Activated CD8-positive, alpha-beta memory T cell treated with anti-CD3 and anti-CD28 coated beads for 48 hours (primary cell): ENCODE data around the gene SPSB3.

Source experiments
- DNase-seq, 3 experiments: peaks; one replicate each; pipeline ENCODE4 v3.0.0-alpha.2; 2020; ENCODE audit warnings: low read depth in 2 of 3, low spot score in 2 of 3

SPSB3 gene

GRCh38 chr16:1775846-1776671, 6.3 kb downstream of the SPSB3 start:
- DNase-seq, result no peak

DNA sequence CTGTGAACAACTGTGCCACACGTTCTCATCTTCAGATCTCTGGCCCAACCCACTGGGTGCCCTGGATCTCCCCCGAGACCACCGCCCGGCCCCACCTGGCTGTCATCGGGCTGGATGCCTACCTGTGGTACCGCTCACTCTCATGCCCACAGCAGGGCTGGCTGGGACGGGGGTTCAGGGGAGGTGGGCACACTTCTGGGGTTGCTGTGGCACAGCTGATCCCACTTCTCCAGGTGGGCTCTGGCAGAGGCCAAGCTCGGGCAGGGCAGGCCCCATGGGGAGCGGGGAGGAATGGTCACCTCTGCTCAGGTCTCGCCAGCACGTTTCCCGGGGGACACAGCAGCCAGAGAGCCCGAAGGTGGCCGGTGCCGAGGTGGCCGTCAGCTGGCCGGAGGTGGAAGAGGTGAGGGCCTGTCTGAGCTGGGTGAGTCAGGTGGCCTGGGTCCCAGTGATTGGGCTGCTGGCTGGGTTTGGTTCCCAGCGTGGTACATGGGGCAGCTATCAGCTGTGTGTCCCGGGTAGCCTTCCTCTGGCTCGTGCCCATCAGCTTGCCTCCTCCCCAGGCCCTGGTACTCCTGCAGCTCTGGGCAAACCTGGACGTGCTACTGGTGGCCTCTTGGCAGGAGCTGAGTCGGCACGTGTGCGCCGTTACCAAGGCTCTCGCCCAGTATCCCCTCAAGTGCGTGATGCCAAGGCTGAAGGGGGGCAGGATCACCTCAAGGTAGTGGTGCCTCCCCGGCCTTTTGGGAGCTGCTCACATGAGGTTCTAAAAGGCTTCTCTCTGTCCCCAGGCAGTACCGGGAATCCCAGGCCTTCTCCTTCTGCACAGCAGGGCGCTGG, 7.1 kb downstream of the SPSB3 start:
- DNase-seq, result no peak

DNA sequence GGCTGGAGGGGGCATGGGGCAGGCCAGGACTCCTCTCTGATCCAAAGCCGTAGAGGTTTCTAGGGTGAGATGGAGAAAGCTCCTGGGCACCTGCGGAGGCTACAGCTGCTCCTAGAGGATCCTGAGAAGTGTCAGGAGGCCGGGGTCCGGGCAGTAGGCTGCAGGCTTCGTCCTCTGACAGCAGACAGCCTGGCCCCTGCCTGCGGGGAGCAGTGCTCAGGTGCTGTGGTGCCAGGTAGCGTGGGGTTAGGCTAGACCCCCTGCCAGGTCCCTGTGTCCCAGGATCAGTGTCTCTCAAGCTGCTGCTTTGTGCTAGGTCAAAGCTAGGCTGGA, 8.0 kb downstream of the SPSB3 start:
- DNase-seq, result no peak

DNA sequence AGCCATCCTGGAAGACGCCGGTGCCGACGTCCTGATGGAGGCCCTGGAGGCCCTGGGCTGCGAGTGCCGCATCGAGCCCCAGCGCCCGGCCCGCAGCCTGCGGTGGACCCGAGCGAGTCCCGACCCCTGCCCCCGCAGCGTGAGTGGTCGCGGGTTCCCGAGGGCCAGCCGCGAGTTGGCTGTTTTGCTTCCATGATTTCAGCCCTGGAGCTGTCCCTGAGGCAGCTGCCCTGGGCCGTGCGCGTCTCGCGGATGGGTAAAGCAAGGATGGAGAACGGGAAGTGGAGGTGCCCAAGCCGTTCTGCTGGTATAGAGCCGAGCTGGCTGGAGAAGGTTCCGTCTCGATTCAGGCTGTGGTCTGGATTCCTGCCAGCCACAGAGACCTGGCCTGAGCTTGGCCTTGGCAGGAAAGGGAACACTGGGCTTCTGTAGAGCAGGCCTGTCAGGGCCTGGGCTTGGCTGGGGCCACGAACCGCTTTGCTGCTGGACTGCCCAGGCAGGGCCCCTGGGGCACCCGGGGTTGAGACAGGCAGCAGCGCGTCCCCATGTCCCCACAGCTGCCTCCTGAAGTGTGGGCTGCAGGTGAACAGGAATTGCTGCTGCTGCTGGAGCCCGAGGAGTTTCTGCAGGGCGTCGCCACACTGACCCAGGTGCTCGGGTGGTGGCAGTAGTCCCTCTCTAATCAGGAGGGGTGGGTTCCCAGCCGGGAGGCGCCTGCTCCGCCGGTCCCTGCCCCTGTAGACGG, 8.5 kb downstream of the SPSB3 start:
- DNase-seq, result no peak

DNA sequence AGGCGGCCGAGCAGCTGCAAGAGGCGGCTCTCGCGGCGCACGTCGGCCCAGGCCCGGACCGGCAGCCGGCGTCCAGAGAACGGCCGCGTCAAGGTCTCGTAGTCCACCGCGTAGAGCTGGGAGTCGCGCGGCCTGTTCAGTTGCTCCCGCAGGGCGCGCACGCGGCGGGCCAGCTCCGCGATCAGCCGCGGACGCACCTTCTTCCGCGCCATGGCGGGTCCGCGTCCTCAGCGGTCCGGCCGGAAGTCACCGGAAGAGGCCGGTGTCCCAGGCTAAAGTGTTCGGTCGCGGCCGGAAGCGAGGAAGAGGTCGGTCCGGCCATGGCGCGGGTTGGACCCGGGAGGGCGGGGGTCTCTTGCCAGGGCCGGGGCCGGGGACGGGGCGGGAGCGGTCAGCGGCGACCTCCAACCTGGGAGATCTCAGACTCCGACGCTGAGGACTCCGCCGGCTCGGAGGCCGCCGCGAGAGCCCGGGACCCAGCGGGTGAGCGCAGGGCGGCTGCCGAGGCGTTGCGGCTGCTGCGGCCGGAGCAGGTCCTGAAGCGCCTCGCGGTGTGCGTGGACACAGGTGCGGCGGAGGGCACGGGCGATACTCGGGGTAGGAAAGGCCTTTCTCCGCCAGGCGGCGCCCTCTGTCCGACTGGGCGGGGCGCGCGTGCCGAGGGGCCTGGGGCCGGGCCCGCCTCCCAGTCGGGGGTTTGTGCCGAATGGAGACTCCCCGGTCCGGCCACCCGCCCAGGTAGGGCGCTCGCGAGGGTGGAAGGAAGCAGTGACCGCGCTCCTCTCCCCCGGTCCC, 9.3 kb downstream of the SPSB3 start, which contains the start of gene MRPS34:
Gene MRPS34, minus strand, starts transcription at position 227 of the 795 bp plus-strand sequence. Its CDS starts 15 bp downstream, at position 212.
- DNase-seq, result peak; percentile 65 to 77 (median 66)

GRCh38 chr16:1772362-1772907, 9.9 kb downstream of the SPSB3 start, which contains the start of gene EME2:
Gene EME2, plus strand, starts transcription at chr16:1772810. Its CDS starts 418 bp downstream, at chr16:1773228.
- DNase-seq, result peak in 2 of 3 experiments; percentile 27 to 32

DNA sequence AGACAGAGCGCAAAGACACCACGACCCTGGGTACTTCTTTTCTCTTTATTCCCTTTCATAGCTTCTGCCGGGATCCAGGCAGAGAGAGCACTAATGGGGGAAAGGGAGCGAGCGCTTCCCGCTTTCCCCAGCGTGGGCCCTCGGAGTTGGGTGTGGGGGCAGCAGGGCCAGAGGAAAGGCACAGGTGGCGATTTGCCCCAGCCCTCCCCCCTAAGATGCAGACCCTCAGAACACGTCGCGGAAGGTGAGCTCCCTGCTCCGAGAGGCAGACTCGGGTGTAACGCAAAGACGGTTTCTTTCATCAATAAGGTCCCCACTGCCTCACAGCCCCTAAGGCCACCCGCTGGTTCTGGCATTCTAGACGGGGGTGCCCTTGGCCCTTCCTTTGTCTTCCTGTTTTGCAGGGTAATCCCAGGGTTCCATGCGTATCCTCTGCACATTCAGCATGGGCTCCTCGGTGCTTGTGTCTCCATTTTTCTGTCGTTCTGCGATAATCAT, 10.5 kb downstream of the SPSB3 start:
- DNase-seq, result peak in 1 of 3 experiments; percentile 28

- peak; percentile 51 to 63 (median 56) for DNase-seq
Observed at GRCh38 chr16:1771188-1771863, 11.0 kb downstream of the SPSB3 start, which contains the start of gene NME3. Gene NME3, minus strand, starts transcription at chr16:1771543. Its CDS starts 9 bp downstream, at chr16:1771534.

- DNase-seq, result peak in 1 of 3 experiments; percentile 33
Observed at GRCh38 chr16:1770328-1771187, 11.8 kb downstream of the SPSB3 start.

- no peak for DNase-seq
Observed at GRCh38 chr16:1769402-1770300, 12.7 kb downstream of the SPSB3 start.

DNA sequence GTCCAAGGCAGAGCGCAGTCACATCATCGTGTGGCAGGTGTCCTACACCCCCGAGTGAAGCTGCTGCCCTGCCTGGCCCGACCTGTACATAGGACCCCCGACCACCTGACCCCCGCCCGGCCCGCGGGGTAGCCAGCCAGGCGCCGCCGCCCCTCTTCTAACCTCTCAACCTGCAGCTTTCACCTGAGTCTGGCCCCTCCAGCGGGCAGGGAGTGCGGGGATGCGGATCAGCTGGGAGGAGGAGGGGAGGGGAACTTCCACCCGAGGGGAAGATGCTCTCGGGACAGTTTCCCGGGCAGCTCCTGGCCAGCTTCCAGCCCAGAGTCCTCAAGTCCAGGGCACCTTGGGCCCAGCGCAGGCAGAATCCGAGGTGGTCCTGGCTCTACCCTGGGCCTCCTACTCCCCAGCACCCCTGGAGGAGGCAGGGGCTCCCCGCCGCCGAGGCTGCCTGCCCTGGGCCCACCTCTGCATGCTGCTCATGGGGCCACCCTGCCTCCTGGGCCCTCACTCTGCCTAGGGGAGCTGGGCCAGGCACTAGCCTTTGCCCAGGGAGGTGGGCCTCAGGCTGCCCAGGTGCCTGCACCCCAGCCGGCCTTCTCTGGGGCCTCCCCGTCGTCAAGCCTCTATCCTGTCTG, 13.5 kb downstream of the SPSB3 start:
- DNase-seq, result no peak

DNA sequence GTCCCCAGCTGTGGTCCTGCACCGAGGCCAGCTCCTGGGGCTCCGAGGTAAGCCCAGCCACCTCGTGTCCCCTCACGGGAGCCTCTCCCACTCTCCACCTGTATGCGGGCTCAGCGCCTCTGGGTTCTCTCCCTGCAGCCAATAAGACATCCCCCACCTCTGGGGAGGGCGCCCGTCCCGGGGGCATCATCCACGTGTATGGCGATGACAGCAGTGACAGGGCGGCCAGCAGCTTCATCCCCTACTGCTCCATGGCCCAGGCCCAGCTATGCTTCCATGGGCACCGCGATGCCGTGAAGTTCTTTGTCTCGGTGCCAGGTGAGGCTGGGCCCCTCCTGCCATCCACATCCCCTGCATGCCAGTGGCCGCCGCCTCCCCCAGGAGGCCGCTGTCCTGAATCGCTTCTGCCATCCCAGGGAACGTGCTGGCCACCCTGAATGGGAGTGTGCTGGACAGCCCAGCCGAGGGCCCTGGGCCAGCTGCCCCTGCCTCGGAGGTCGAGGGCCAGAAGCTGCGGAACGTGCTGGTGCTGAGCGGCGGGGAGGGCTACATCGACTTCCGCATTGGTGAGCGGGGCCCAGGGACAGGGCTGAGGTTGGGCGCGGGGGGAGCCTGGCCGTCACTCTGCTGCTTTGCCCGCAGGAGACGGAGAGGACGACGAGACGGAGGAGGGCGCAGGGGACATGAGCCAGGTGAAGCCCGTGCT, 14.2 kb downstream of the SPSB3 start:
- no peak for DNase-seq

DNA sequence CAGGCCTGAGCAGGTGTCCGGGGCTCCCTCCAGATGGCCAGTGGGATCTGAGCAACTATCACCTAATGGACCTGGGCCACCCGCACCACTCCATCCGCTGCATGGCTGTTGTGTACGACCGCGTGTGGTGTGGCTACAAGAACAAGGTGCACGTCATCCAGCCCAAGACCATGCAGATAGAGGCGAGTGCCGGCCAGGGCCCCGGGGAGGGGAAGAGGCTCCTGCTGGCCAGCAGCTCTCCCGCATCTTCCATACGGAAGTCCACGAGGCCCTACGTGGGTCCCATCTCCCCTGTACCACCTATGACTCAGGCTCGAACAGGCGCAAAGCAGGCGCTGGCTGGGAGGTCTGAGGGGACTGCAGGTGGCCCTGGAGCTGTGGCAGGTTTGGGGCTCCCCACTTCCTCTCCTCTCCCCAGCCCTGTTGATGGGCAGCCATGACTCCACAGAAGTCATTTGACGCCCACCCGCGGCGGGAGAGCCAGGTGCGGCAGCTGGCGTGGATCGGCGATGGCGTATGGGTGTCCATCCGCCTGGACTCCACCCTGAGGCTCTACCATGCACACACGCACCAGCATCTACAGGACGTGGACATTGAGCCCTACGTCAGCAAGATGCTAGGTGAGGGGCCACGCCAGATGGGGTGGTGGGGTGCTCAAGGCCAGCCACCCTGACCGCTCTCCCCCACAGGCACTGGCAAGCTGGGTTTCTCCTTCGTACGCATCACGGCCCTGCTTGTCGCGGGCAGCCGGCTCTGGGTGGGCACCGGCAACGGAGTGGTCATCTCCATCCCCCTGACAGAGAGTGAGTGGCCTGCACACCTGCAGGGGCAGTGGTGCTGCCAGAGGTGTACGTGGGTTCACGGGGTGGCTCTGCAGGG, 15.0 kb downstream of the SPSB3 start:
- no peak for DNase-seq

- DNase-seq, result no peak
Observed at GRCh38 chr16:1766701-1767100, 15.7 kb downstream of the SPSB3 start.

DNA sequence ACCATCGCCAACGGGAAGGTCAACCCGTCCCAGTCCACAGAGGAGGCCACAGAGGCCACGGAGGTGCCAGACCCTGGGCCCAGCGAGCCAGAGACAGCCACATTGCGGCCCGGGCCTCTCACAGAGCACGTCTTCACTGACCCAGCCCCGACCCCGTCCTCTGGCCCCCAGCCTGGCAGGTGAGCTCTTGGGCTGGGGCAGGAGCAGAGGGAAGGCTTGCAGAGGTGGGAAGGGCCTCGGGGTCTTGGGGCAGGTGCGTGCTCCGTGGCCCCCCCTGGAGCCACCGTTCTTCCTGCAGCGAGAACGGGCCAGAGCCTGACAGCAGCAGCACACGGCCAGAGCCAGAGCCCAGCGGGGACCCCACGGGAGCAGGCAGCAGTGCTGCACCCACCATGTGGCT, 16.1 kb downstream of the SPSB3 start:
- DNase-seq, result no peak
